Stimulated activated CD8-positive, alpha-beta memory T cell treated with anti-CD3 and anti-CD28 coated beads, Interleukin-7, amount 100 ng/mL, for 48 hours (primary cell): ENCODE results near the gene SULT1C2.
"Not testable (repeated sequence)": the region's sequence is repeated elsewhere in the genome, so short reads cannot be mapped to it uniquely, and the experiment has no call there.

ENCODE experiments used
- DNase-seq, 2 donors: peaks; one replicate each; pipeline ENCODE4 v3.0.0-alpha.2; 2020; ENCODE audit warnings: low read depth in 1 of 2; ENCODE audit errors: extremely low read depth in 1 of 2

SULT1C2 gene

DNA sequence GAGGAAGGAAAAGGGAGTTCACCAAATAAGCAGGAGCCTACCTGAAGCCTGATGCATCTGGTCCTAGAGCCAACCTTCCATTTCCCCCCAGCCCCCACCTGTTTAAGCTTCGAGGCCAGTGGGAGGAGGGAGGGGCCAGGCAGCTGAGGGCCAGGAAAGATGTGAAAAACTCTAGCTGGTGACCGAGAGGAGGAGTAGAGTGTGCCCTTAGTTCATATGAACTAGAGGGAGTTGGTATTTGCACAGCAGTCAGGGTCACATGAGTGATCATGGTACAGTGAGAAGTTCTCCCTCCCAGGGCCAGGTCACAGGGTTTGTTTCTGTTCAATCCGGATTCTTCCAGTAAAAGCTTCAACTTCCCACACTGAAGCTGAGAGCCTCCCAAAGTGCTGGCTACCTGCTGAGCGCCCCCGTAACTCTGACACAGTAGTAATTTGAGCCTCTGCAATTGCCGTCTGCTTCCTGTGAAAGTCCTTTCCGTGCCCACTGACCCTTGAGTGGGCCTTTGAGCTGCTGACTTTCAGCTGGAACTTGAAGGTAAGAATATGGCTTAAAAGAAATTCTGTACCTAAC, at the start of gene SULT1C2:
SULT1C2 (plus strand) TSS at position 362 of the 573 bp plus-strand sequence. CDS start 4,773 bp downstream, outside the sequence.
- no peak for DNase-seq

DNA sequence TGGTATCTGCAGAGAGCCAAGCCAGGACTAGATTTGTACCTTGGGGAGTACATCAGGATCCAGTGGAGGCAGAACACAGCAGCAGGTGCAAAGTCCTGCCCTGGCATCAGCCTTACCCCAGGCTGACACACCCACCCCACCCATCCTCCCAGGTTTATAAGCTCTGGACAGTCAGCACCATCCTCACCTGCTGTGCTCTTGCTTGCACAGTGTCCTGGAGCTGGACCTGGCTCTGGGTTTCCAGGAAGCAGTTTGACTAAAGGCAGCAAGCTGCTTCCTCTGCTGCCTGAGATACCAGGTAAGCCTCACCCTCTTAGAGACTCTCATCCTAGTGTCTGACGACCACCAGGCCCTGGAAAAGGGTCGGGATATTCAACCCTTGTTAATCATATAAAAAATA, 48.9 kb upstream of the SULT1C2 start, which contains the start of gene SULT1C3:
SULT1C3 (plus strand) TSS at position 183 of the 400 bp plus-strand sequence. CDS start 7,227 bp downstream, outside the sequence.
- DNase-seq = no peak

DNA sequence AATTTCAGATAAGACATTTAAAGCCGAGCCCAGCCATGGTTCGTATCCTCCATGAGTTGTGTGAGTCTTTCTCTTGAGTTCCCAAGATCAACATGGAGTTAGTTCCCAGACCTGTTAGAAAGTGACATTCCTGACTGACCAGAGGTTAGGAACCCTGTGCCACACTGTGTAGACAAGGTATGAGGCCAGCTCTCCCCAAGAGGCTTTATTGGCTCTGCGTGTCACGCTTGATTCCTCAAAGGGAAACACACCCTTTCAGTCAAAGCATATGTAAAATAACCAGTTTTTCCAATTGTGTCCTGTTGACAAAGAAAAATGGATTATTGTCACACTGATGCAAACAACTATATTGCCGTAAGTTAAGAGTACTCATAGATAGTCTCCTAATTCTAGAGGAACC, 47.7 kb upstream of the SULT1C2 start:
- DNase-seq = no peak

DNA sequence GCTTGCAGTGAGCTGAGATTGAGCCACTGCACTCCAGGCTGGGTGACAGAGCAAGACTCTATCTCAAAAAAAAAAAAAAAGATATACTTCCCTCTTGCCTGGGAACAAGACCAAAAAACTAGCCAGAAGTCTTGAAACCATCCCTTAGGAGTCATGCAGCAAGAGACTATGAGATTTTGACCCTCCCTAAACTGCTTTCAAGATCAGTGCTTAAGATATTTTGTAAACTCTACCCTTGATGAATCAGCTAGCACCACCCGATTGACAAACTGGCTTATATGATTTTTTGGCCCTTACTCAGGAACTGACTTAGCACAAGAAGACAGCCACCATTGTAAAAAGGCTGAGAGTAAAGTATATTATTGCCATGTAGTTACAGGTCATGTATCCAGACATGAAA, 45.1 kb upstream of the SULT1C2 start:
- no peak for DNase-seq

DNA sequence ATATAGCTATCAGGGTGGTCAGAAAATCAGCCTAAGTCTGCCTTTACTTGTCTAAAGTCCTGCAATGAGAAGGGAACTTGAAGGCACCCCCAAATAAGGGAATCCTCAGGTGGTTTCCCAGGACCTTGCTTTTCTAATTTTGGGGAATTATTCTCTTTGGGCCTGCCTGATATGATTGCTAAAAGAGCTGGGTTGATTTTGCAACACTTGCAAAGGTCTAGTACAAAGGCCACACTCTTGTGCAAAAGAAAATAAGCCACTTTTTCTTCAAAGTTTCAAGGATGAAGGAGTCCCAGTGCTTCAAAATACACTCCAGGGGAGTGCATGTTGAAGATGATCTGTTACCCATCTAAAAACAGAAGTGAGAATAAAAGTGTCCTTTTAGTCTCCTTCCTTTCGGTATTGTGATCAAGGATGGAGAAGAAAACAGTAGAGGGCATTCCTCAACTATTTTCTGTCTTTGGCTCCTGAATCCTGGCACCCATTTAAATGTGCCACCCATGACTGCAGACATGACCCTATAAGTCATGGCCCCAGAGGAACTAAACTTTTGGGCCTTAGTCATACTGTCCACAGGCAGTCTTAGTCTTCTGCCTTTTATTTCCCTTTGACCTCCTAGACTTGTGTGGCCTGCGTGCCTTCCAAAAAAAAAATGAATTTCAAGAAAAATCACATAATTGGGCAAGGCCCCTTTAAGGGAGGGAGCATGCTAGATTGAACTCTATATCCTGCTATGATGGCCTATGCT, 43.9 kb upstream of the SULT1C2 start:
- no peak for DNase-seq

DNA sequence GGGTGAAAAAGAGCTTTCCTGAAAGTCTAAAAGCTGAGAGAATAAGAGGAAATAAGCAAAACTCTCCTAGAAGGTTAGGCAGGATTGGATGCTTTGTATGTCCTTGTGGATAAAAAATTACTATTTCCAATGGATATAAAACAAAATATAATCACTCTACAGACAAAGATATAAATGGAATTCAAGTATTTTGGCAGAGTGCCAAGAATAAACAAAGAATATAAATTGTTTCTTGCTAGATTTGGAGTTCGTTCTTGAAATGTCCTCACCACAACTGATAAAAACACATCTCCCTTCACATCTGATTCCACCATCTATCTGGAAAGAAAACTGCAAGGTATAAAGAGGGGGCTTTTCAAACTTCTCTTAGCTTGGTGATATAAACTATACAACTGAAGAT, 35.6 kb upstream of the SULT1C2 start:
- DNase-seq = no peak

DNA sequence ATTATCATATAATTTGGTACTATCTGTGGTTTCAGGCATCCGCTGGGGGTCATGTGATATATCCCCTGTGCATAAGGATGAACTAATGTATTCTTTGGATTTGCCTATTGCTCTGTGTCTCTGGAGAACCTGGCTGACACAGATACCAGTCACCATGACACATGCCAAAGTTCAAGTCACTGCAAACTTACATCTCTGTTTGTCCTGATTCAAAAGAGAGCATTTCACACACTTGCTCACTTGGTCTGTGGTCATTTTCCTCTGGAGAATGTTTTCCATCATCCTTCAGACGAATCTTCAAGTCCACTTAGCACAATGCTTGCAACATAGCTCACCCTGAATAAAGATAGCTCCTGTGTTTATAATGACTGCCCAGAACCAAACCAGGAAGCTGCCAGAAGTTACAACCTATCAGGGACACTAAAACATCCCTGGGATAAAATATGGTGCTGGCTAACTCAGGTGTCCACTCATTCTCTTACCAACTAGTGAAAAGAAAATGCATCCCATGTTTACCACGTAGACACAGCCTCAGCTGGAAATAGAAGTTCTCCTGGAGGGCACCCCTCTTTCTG, 30.9 kb upstream of the SULT1C2 start:
- DNase-seq = no peak

DNA sequence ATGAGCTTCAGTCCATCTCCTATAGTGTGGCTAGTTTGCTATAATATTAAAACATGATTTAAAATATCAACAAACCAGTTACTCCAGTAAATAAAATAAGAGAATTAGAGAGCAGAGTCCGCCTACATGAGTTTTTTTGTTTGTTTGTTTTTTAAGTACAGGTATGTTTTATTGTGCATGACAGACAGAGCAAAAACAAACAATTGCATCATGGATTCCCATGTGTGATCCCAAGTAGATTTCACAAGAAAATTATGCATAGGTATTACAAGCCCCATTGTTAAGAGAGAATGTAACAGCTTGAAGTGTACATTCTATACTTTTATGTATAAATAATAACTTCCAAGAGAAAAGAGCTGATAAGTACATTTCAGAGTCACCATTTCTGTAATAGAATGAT, 27.9 kb upstream of the SULT1C2 start:
- DNase-seq = no peak

DNA sequence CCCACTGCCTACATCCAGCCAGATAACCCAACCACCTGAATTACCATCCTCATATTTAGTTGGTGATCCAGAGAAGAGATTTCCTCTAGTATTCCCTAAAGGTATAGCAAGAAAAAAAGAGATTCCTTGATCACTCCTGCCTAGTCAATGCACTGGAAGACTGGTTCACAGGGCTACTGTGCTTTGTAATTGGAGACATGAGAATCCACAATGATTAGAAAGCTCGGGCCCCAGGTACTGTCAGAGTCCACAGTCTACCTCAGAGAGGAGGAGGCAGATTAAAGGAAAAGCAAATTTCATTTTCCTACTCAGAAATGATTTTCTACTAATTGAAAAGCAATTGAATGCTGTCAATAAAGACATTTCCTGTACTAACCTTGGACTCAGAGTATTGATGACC, 26.7 kb upstream of the SULT1C2 start:
- no peak for DNase-seq

DNA sequence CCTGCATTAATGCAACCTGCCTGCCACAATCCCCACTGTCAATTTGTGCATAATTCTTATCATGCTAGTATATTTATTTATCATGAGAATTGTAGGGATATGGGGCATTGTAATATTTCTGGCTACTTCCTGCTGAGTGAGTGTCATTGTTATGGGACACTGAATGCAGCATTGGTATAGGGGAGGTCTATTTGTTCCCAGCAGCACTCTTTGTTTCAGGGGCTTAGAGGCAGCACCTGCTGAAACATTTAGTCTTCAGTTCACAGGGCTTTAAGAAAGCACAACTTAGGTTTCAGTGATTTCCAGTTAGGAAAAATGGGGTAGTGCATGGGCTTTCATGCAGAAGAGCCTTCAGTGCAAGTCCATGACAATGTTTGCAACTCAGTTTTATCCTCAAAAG, 25.3 kb upstream of the SULT1C2 start:
- DNase-seq = no peak

DNA sequence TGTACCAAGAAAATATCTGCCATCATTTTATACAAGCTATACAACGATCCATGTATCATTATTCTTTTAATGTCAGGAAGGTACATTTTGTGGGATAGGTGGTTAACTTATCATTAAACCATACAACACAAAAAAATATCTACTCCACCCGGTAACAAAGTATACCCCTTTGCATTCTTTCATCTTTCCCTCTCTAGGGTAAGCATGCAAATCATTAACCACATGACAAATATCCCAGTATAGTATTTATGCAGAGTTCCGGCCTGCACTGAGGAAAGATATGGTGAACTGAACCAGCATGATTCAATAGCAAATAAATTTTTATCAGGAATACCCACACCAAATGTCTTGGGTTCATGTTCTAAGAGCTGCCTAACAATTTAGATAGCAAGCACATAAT, 22.5 kb upstream of the SULT1C2 start:
- DNase-seq = no peak

DNA sequence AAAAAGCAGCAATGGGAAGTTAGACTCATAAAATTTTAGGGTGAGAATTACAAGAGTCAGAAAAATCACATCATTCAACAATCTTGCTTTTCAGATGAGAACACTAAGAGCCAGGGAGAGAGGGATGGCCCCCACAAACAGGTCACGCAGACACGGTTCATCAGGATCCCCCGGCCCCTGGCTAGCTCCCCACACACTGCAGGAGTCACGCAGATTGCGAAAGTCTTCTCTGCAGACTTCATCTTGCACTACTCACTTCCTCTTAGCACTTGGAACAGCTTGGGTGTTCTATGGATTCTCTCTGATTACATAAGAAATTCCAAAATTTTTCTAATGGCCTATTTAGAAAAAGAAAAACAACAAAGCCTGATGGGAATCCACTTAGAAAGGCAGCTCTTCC, 21.6 kb upstream of the SULT1C2 start:
- DNase-seq = no peak

DNA sequence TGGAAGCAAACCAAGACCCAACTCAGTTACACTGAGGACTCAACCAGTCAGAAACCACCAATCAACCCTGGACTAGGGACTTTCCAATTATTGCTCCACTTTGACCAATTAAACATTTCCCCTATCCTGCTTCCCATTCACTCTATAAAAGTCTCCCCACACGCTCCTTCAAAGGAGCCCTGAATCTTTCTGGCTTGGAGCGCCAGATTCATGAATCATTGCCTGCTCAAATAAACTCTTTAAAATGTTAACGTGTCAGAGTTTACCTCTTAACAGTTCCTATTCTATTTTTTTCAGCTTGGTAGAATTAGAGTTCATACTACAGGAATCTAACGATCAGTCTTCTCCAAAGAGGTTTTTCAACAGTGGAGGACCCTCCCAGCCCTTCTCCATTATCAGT, 20.7 kb upstream of the SULT1C2 start:
- no peak for DNase-seq

DNA sequence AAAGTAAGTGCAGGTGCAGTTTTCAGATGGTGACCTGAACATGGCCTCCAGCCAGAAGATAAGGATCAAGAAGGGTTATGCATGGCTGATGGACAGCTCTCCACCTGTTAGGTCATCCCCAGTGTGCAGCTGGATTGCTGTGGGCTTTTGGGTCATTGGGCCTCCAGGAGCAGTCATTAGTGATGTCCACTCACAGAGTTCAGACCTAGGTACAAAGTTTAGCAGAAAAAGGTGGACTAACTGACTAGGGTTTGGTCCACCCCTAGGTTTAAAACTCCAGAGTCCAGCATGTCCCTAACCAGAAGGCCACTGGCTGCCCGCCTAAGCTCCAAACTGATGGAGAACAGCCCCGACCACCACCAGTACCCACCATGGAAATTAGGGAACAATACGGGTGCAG, 18.3 kb upstream of the SULT1C2 start:
- DNase-seq = no peak

DNA sequence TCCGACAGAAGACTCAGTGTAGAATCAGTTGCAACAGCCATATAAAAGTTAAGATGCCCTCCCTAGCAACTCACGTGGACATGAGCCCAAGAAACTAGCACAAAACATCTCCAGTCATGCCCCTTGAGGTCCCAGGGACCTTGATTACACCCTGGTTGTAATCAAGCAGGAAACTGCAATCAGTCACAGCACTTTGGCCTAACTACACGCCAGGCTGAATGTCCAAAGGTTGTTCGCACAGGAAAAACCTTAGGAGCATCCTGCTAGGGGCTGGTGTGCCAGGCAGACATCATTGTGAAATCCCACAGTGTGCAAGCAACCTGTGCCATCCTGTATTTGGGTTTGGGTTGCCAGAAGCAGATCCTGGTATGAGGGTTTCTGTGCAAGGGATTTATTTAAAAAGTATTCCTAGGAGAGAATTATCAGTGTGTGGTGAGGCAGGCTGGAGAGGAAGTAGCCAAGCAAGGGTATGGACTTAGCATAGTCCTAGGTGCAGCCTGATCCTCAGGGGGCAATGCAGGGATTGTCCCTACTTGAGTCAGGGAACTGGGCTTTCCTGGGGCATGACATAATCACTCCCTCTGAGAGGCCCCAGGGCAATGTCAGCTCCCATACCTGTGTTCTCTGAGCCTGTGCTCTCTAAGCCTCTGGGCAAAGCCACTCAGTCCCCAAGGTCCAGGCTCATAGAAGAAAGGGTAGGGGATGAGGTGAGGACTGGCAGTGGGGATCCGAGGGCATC, 17.8 kb upstream of the SULT1C2 start:
- DNase-seq = no peak

DNA sequence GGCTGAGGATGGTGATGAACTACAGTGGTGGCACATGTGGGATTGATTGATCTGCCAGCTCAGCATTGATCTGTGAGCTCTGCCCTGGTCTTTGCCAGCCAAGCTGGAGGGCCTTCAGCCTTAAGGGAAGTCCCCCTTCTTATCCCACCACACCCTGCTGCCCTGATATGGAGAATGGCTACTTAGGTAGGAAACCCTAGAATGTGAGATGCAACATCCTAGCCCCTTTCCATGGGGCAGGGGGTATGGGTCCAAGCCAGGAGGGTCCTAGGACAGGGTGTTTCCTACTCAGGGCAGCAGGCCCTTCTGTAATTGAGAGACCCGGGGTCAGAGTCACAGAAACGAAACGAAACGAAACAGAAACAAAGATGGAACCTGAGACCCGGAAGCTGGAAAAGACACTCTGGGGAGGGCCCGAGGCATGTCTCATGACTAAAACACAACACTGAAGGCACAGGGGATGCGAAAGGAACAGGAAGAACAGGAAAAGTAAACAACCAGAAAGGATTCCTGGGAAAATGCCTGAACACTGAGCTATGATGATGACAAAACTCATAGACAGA, 16.9 kb upstream of the SULT1C2 start:
- no peak for DNase-seq

DNA sequence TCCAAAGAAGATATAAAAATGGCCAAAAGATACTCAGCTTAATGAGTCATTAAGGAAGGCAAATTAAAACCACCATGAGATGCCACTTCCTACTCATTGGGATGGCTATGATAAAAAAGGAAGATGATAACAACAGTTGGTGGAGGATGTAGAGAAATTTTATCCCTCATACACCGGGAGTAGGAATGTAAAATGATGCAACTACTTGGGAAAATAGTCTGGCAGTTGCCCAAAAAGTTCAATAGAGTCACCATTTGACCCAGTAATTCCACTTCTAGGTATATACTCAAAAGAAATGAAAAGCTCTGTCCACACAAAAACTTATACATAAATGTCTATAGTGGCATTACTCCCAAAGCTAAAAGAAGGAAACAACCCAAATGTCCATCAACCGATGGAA, 10.1 kb upstream of the SULT1C2 start:
- no peak for DNase-seq

DNA sequence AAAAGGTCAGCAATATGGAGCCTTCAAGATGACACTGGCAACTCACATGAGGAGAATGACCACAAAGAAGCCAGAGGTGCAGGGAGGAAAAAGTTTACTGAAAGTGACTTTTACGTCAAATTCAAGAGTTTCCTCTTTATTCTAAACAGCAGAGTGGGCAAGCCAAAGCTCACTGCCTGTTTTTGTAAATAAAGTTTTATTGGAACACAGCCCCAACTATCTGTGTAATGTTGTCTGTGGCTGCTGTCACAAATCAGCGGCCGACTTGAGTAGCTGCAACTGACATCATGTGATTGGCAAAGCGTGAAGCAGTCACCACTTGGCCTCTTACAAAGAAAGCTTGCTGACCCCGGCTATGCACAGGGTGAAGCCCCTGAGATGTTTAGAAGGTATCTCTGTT, 9.2 kb upstream of the SULT1C2 start:
- DNase-seq = no peak

DNA sequence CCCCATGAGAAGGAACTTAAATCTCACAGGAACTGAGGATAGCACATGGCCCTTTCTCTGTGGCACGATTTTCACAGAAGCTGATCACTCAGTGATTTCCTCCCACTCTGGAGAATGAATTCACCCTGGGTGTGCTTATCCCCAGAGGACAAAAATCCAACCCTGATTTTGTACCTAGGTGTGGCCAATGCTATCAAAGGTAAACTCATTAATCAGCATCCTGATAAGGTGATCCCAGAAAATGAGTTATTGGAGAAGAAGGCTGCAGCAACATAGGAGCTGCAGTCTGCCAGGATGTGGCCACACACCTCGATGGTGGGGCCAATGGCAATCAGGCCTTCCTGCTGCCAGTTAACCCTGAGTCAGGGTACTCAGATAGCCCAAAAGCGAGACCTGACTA, 8.2 kb upstream of the SULT1C2 start:
- DNase-seq = no peak

DNA sequence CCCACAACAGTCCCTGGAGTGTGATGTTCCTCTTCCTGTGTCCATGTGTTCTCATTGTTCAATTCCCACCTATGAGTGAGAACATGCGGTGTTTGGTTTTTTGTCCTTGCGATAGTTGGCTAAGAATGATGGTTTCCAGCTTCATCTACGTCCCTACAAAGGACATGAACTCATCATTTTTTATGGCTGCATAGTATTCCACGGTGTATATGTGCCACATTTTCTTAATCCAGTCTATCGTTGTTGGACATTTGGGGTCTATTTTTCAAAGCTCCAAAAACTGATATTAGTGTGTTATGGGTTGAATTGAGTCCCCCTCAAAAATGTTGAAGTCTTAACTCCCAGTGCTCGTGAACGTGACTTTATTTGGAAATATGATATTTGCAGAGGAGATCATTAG, 4.1 kb upstream of the SULT1C2 start:
- DNase-seq = not testable (repeated sequence)

DNA sequence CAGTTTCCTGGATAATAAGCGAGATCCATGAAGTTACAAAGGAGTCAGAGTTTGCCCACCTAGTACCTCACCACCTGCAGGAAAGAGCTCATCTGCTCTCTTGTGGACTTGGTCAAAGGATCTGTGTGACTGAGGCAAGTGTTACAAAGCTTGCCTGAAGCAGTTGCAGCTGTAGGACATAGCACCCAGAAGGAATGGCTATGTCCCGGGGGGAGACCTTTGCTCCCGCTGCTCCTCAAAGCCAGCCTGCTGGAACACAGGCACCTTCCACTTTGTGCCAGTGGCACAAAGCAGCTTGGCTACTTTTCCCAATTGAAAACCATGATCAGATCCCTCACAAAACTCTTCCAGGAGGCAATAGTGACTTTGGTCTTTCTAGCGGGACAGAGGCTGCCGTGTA, 3.1 kb upstream of the SULT1C2 start:
- no peak for DNase-seq
